ENCODE data around the gene ATG5.
"Not testable (repeated sequence)": the region's sequence is repeated elsewhere in the genome, so short reads cannot be mapped to it uniquely, and the experiment has no call there.

Gene ATG5

DNA sequence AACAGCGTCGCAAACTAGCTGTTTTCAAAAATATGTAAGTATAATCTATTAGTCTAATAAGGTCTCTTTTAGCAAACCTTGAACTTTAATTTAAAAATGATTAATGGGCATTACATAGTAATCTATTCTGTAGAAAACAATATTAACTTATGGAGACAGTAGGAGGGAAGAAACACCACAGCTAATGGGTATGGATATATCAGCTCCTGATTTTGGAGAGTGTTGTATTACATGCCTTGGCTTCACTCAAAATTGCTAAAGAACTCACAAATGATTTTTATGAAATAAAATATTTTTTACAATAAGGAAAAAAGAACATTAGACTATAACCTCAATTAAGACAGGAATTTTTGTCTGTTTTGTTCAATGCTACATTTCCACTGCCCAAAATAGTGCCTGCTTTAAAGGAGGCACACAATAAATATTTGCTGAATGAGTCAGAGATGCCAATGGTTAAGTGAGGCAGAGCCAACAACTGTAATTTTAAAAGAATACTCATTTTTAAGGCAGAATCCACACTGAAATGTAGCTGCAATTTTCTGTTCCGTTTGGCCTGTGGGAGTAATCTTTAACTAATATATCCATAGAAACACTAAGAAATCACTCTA is 15.7 kb downstream of the ATG5 start:
- DNase-seq: no peak

DNA sequence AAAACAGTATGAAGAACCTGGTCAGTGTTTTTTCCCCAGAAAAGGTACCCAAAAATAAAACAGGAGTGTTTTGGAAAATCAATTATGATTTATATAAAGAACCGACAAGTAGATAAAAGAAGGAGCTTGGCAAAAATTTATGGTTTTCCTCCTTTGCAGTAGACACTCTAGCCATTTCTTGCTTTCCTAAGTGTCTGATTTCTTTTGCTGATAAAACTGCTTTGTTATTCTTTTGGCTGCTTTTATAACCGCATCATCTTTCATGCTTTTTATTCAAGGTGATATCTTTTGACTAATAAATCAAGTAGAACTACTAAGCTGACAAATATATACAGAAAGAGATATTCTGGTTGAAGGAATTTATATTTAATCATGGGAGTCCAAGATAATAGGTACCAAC is 16.6 kb downstream of the ATG5 start:
- no peak for DNase-seq

DNA sequence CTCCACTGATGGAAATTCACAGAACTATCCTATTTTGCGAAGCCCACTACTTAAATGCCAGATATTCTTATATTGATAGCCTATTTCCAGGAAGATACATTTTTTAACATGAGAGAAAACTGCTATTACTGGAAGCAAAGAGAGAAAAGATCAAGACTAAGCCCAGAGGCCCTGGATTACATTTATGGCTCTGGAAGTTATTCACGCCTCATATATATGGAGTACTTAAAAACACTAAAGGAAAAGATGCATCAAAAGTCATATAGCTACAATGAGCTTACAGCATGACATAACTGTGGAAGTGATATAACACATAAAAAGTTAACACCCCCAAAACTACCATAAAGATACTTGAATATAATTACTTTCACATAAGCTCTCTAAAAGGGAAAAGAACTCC is 19.8 kb downstream of the ATG5 start:
- DNase-seq: no peak

DNA sequence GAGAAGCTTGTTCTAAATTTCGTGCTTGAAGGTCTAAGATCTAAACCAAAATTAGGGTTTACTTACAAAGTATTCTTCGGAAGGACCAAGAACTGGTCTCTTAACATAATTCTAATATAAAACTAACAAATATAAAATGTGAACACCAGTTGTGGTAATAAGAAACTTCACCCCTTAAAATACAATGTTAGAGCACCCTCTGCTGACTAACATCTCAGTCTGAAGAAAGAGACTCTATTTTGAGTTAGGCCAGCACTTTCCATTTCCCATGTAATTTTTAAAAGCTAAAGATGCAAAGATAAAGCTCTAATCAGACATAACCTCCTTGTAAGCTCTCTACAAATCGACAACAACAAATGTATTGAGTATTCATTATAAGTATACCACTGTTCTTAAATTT is 24.6 kb downstream of the ATG5 start:
- peak in 1 of 2 donors; percentile 50 for DNase-seq

DNA sequence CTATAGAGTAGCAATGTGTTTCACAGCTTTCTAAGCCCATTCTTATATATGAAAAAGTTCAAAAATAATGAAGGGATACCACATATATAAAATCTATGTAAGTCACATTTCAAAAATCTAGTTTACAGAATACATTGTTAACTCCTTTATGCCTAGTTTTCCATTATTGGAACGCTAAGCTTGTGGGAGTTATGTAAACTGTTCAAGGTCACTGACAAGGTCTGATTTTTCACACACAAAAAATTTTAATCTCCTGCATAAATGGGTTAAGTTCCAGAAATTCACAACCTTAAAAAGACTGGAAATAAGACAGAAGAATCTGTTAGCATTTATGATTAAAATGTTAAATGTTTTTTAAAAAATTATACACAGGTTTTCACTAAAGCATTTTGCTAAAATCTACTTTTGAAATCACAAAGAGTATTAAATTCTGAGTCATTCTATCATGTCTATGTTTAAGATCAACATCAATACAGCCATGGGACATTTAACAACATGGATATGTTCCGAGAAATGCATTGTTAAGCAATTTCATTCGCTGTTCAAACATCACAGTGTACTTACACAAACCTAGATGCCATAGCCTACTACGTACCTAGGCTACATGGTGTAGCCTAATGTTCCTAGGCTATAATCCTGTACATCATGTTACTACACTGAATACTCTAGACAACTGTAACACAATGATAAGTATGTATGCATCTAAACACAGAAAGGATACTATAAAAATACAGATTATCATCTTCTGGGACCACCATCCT is 25.4 kb downstream of the ATG5 start:
- DNase-seq: no peak

DNA sequence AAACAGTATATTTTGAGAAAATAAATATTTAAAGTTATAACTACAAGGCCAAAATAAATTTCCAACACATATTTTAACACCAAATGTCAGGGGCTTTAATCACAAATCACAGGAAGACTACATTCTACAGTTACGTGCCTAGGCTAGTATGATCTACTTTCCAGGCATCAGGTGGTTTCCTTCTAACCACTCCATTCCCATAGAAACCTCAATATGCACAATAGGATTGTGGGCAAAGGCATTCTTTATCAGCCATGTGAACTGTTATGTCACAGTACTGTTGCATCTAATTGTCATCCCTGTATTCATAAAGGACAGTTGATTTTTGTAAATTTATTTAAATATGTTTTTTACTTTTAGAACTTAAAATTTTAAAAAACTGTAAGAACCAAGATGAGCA is 32.4 kb downstream of the ATG5 start:
- DNase-seq: no peak

DNA sequence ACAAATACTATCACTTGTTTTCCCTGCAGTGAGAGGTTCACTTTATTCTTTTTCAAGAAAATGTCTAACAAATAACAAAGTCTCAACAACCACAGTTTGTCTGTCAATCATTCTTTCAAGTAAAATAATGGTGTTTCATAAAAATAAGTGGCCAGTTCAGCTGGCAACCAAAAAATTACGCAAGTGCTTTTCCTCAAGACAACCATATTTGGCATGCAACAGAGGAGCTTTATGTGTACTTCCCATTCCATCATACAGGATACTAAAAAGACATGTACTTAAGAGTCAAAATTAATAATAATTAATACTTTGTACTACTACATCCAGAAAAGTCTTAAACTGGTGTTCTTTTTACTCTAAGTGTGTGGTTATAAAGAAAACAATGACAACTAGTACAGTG is 34.6 kb downstream of the ATG5 start:
- no peak for DNase-seq

DNA sequence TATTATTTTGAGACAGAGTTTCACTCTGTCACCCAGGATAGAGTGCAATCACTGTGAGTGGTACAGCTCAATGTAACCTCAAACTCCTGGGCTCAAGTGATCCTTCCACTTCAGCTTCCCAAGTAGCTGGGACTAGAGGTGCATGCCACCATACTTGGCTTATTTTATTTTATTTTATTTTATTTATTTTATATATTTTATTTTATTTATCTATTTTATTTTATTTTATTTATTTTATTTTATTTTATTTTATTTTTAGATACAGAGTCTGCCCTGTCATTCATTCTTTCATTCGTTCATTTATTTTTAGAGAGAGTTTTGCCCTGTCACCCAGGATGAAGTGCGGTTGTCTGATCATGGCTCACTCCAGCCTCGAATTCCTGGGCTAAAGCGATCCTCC is 35.5 kb downstream of the ATG5 start:
- DNase-seq: no peak

DNA sequence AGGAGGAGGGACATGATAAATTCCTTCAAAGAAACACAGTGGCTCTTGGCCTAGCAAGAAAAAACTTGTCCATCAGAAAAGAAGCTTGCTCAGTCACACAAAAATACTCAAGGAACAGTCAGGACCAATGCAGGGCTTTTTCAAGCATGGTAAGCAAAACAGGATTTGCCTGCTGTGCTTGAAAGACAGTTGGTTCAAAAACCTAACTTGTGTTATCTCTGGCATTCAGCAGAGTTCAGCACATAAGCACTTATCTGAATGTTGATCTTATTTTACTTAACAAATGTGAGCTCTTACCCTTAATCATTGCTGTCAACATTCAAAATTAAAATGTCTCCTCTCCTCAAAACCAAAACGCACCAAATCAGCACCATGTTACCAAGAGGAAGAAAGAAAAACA is 38.3 kb downstream of the ATG5 start:
- no peak for DNase-seq

DNA sequence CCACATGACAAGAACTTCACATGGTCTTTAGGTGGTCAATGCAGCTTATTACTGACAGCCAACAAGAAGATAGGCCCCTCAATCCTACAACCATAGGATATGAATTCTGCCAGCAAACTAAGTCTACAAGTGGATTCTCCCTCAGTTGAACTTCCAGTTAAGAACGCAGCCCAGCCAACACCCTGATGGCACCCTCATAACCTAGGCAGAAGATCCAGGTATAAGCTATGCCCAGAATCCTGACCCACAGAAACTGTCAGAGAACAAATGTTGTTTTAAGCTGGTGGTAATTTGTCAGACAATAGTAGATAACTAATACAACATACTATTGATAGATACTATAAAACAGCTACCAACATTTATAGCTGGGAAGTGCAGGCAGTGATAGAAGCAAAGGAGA is 38.8 kb downstream of the ATG5 start:
- no peak for DNase-seq

DNA sequence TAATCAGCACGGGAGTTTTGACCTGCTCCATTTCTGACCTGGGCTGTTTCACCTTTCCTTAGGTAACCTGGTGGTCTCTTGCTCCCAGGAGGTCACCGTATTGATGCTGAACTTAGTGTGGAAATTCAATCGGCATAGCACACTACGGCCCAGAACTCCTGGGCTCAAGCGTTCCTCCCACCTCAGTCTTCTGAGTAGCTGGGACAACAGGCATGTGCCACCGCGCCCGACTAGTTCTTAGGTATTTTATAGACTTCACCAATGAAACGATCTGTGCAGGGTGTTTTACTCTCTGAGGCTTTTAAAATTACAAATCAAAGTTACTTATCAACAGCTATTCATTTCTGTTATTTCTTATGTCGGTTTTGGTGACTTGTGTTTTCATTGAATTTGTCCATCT is 42.1 kb downstream of the ATG5 start:
- no peak for DNase-seq

DNA sequence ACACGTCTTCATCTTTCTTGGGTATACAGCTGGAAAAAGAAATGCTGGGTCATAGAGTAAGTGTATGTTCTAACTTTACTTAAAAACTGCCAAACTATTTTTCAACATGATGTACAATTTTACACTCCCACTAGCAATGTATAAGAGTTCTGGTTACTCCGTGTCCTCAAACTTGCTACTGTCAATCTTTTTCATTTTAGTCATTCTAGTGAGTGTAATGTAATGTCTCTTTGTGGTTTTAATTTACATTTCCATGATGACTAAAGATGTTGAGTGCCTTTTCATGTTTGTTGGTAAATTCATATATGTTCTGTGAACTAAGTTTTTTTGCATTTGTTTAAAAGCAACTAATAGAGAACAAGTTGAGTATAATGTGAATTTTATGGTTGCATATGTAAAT is 43.9 kb downstream of the ATG5 start:
- DNase-seq: no peak

DNA sequence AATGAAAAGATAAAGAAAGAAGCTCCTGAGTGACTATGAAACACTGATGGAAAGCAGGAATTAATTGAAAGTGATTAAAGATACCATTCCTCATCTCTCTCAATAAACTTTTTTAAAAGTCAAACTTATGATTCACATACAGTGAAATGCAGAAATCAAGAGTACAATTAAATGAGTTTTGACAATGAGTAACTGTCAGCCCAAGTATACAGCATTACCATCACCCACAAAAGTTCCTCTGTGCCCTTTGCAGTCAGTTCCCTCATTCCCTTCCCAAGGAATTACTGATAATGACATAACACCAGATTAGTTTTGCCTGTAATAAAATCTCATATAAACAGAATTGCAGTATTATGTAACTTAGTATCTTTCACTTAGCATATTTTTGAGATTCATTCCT is 44.5 kb downstream of the ATG5 start:
- DNase-seq: no peak

DNA sequence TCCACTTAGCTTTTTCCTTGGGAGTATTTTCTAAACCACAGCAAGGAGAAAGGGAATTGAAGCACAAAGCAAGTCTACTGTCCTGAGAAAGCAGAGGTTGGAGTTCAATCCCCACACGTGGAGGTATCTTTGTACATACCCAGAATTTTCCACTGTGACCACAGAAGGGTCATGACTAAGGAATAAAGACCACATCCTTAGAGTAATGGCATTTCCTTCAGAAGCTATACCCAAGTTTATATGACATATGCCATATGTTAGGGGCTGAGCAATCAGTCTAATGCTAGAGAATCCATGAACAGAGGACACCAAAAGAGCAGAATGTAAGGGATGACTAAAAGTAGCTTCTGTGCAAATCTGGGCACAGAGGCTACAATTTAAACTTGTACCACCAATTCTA is 46.4 kb downstream of the ATG5 start:
- DNase-seq: no peak

DNA sequence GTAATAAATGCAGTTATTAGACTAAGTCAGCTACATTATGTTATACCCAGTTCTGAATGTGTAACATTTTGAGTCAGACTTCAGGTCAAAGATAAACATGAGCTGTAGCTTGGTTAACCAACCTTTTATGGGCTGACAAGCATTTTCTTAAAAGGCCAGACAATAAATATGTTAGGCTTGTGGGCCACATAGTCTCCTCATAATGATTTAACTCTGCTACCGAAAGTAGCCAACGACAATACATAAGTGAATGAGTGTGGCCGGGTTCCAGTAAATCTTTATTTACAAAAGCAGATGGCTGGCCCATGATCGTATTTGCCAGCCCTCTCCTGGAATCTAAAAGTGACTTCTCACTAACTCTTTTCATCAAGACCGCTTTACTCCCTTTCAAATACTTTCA is 49.9 kb downstream of the ATG5 start:
- no peak for DNase-seq

DNA sequence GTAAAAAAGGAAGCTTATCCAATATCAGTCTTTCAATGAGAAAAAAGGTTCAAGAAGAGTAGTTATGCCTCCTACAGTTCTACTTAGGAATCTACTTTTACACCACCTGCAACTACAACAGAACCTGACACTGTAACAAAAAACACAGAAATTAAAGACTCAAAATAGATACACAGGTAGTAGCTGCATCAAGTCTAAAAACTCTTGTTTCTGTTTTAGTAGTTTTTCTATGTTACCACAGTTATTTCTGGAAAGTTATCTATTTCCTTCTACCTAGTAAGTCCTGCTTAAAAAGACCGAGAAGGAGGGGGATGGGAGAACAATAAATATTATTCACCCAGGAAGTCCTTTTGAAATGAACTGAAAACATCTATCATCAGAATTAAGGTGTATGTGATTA is 52.5 kb downstream of the ATG5 start:
- no peak for DNase-seq

DNA sequence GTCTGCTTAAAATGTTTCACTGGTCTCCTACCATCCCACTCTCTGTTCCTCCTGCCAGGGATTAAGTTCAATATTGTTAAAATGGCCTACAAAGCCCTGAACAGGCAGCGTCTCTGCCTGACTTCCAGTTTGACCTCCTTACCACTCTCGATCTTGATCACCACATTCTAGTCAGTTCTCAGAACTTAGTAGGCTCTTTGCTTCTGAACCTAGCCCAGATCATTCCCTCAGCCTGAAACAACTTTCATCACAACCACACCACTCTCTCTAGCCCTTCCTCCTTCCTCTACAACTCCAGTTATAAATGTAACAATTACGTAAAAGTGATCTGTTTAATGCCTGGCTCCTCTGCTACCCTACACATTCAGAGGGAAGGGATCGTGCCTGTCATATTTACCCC is 53.3 kb downstream of the ATG5 start:
- DNase-seq: no peak

DNA sequence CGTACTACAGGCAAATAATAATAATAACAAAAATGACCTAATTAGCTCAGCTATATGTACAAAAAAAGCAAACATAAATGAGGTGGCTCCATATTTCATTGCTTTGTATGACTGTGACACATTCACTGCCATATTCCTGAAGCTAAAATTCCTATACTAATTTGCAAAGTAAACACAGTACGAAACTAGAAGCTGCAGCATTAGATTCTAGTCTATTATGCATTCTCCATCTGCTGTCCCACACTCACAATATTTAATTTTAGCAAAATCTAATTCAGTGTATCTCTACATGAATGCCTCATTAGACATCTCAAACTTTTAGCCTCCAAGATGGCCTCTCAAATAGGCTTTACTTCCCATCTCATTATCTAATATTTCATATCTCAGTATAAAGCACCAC is 55.1 kb downstream of the ATG5 start:
- DNase-seq: no peak

DNA sequence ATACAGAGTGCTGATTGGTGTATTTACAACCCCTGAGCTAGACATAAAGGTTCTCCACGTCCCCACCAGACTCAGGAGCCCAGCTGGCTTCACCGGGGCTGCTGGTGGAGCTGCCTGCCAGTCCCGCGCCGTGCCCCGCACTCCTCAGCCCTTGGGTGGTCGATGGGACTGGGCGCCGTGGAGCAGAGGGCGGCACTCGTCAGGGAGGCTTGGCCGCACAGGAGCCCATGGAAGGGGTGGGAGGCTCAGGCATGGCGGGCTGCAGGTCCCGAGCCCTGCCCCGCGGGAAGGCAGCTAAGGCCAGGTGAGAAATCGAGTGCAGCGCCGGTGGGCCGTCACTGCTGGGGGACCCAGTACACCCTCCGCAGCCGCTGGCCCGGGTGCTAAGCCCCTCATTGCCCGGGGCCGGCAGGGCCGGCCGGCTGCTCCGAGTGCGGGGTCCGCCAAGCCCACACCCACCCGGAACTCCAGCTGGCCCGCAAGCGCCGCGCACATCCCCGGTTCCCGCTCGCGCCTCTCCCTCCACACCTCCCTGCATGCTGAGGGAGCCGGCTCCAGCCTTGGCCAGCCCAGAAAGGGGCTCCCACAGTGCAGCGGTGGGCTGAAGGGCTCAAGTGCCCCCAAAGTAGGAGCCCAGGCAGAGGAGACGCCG is 56.2 kb downstream of the ATG5 start:
- DNase-seq: not testable (repeated sequence)

DNA sequence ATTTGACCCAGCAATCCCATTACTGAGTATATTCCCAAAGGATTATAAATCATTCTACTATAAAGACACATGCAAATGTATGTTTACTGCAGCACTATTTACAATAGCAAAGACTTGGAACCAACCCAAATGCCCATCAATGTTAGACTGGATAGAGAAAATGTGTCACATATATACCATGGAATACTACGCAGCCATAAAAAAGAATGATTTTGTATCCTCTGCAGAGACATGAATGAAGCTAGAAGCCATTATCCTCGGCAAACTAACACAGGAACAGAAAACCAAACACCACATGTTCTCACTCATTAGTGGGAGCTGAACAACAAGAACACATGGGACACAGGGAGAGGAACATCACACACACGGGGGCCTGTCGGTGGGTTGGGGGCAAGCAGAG is 57.1 kb downstream of the ATG5 start:
- DNase-seq: not testable (repeated sequence)

DNA sequence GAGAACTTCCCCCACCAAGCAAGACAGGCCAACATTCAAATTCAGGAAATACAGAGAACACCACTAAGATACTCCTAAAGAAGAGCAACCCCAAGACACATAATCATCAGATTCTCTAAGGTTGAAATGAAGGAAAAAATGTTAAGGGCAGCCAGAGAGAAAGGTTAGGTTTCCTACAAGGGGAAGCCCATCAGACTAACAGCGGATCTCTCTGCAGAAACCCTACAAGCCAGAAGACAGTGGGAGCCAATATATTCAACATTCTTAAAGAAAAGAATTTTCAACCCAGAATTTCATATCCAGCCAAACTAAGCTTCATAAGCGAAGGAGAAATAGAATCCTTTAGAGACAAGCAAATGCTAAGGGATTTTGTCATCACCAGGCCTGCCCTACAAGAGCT is 61.1 kb downstream of the ATG5 start:
- DNase-seq: not testable (repeated sequence)

DNA sequence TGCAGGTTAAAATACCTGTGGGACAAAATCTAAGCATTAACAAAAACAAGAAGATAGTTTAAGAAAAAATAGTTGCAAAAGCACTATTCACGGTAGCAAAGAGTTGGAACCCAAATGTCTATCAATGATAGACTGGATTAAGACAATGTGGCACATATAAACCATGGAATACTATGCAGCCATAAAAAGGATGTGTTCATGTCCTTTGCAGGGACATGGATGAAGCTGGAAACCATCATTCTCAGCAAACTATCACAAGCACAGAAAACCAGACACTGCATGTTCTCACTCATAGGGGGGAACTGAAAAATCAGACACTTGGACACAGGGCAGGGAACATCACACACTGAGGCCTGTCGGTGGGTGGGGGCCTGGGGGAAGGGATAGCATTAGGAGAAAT is 65.8 kb downstream of the ATG5 start:
- not testable (repeated sequence) for DNase-seq

DNA sequence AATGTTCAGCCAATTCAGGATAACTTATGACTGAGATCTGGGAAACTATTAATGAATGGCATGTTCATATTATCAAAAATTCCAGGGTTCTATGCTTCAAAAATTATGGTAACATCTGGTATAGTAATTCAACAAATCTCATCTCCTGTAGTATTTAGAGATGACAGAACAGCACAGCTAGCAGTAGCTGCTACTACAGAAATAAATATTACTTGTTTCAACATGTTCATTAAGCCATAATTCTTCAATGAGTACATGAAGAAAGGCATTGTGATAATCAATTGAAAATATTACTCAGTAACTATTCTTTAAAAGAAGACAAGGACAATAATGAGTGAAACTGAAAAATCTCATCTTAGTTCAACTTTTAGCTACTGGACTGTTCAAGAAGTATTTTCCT is 66.8 kb downstream of the ATG5 start:
- no peak for DNase-seq

DNA sequence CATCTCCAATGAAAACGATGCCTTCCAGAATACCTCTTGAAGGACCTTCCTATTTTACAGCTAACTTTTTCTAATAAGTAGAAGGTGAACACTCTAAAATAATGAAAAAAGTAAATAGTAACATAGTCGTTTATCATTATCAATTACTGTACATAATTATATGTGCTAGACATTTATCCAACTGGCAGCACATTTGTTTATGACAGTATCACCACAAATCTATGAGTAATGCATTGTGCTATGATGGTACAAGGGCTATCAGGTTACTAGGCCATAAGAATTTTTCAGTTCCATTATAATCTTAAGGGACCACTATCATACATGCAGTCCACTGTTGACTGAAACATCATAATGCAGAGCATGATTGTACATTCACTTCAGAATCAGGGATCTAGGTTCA is 68.4 kb downstream of the ATG5 start:
- no peak for DNase-seq
